WTC11 (cell line): ENCODE measurements around the gene GNL3. TPM values are rescaled to one million over a fixed set of nuclear protein-coding genes. Genes with fewer than 3 reads are reported as not detected.

Experiments
- CREM ChIP-seq: sonication (generic); formaldehyde crosslinking; IDR thresholded peaks from 2 replicates; pipeline ENCODE4 v1.8.1; 2022; ENCODE audit warnings: mild to moderate bottlenecking, missing genetic modification reagents, moderate library complexity
- E2F4 ChIP-seq: sonication (generic); formaldehyde crosslinking; IDR thresholded peaks from 2 replicates; pipeline ENCODE4 v1.8.1; 2022; ENCODE audit warnings: low read depth, mild to moderate bottlenecking, moderate library complexity, missing genetic modification reagents, borderline replicate concordance
- NFE2L1 ChIP-seq: sonication (generic); formaldehyde crosslinking; IDR thresholded peaks from 2 replicates; pipeline ENCODE4 v1.8.1; 2023; ENCODE audit warnings: missing genetic modification reagents
- NR1H2 ChIP-seq: sonication (generic); formaldehyde crosslinking; IDR thresholded peaks from 2 replicates; pipeline ENCODE4 v1.9.0; 2021; ENCODE audit warnings: mild to moderate bottlenecking, moderate library complexity, missing genetic modification reagents
- SP1 ChIP-seq: sonication (generic); formaldehyde crosslinking; conservative IDR thresholded peaks from 2 replicates; pipeline ENCODE4 v1.8.1; 2022; ENCODE audit warnings: missing genetic modification reagents
- ZNF396 ChIP-seq: fragments of 250-450 bp; sonication (Bioruptor Pico); IDR thresholded peaks from 2 replicates; pipeline ENCODE4 v1.8.0; 2021; ENCODE audit warnings: mild to moderate bottlenecking, moderate library complexity, borderline replicate concordance
- ZNF416 ChIP-seq: fragments of 250-450 bp; sonication (Bioruptor Pico); IDR thresholded peaks from 2 replicates; pipeline ENCODE4 v1.9.0; 2021; ENCODE audit warnings: mild to moderate bottlenecking, inconsistent platforms
- ZNF423 ChIP-seq: fragments of 250-450 bp; sonication (Bioruptor Pico); IDR thresholded peaks from 2 replicates; pipeline ENCODE4 v2.1.2; 2022; ENCODE audit warnings: mild to moderate bottlenecking, moderate library complexity
- ZNF671 ChIP-seq: fragments of 250-450 bp; sonication (Bioruptor Pico); IDR thresholded peaks from 2 replicates; pipeline ENCODE4 v1.8.0; 2021; ENCODE audit warnings: mild to moderate bottlenecking
- total RNA-seq: library from RNA; stranded (reverse); gene quantifications from 3 replicates; pipeline ENCODE4 v1.2.3, GENCODE V29; 2021
- TF ChIP-seq, protein P1 (sequence below): sonication (generic); formaldehyde crosslinking; IDR thresholded peaks from 2 replicates; pipeline ENCODE4 v1.8.0; 2023; ENCODE audit warnings: missing genetic modification reagents, mild to moderate bottlenecking, borderline replicate concordance
- TF ChIP-seq, protein P2 (sequence below): fragments of 250-450 bp; sonication (Bioruptor Pico); IDR thresholded peaks from 2 replicates; pipeline ENCODE4 v1.9.0; 2021; ENCODE audit warnings: mild to moderate bottlenecking, borderline replicate concordance
- TF ChIP-seq, protein P3 (sequence below): fragments of 250-450 bp; sonication (Bioruptor Pico); IDR thresholded peaks from 2 replicates; pipeline ENCODE4 v1.9.0; 2021; ENCODE audit warnings: mild to moderate bottlenecking
- TF ChIP-seq, protein P4 (sequence below): sonication (generic); formaldehyde crosslinking; IDR thresholded peaks from 2 replicates; pipeline ENCODE4 v1.8.1; 2022; ENCODE audit warnings: missing genetic modification reagents, borderline replicate concordance
- TF ChIP-seq, protein P5 (sequence below): sonication (generic); formaldehyde crosslinking; IDR thresholded peaks from 2 replicates; pipeline ENCODE4 v1.8.1; 2023; ENCODE audit warnings: mild to moderate bottlenecking, moderate library complexity, missing genetic modification reagents
- TF ChIP-seq, protein P6 (sequence below): sonication (generic); formaldehyde crosslinking; IDR thresholded peaks from 2 replicates; pipeline ENCODE4 v1.8.1; 2022; ENCODE audit warnings: mild to moderate bottlenecking, moderate library complexity, missing genetic modification reagents
- TF ChIP-seq, protein P7 (sequence below): sonication (generic); formaldehyde crosslinking; IDR thresholded peaks from 2 replicates; pipeline ENCODE4 v1.8.1; 2023; ENCODE audit warnings: mild to moderate bottlenecking, missing genetic modification reagents, borderline replicate concordance

The GNL3 gene
- total RNA-seq, 1 experiment from 2014 or later = 180 TPM

DNA sequence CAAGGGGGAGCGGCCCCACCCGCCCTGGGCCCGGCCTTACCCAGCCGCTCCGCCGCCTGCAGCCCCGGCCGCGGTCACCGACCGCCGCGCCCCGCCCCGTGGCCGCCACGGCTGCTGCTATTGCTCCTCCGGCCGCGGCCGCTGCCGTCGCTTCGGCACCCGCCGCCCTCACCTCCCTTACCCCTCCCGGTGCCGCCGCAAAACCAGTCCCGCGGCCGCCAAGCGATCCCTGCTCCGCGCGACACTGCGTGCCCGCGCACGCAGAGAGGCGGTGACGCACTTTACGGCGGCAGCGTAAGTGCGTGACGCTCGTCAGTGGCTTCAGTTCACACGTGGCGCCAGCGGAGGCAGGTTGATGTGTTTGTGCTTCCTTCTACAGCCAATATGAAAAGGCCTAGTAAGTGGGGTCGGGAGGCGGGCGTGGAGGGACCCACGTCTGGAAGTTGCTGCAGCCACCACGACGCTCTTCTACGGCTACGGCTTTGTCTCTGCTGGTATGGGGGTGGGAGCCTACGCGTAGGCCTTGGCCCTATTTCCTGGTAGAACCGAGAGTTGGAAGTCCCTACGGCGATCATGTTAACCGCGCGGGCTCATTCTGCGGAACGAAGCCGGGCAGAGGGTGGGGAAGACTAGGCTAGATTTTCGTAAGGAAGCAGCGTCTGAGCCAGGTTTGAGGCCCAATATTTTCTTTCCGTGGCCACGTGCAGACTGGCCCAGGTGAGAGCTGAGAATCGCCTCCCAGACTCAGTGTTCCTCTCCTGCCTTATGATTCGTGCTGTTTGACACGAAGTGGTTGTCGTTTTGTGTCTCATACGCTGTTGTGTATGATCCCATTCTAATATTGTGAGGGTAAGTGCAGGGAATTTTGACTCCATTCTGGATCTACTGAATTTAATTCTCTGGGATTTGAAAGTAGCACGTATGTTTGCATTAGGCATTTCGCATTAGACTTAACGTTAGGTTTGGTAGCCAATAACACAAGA lies at the start of gene GNL3, which contains the start of gene PBRM1 (continued):
- TF ChIP-seq, protein P1, sequence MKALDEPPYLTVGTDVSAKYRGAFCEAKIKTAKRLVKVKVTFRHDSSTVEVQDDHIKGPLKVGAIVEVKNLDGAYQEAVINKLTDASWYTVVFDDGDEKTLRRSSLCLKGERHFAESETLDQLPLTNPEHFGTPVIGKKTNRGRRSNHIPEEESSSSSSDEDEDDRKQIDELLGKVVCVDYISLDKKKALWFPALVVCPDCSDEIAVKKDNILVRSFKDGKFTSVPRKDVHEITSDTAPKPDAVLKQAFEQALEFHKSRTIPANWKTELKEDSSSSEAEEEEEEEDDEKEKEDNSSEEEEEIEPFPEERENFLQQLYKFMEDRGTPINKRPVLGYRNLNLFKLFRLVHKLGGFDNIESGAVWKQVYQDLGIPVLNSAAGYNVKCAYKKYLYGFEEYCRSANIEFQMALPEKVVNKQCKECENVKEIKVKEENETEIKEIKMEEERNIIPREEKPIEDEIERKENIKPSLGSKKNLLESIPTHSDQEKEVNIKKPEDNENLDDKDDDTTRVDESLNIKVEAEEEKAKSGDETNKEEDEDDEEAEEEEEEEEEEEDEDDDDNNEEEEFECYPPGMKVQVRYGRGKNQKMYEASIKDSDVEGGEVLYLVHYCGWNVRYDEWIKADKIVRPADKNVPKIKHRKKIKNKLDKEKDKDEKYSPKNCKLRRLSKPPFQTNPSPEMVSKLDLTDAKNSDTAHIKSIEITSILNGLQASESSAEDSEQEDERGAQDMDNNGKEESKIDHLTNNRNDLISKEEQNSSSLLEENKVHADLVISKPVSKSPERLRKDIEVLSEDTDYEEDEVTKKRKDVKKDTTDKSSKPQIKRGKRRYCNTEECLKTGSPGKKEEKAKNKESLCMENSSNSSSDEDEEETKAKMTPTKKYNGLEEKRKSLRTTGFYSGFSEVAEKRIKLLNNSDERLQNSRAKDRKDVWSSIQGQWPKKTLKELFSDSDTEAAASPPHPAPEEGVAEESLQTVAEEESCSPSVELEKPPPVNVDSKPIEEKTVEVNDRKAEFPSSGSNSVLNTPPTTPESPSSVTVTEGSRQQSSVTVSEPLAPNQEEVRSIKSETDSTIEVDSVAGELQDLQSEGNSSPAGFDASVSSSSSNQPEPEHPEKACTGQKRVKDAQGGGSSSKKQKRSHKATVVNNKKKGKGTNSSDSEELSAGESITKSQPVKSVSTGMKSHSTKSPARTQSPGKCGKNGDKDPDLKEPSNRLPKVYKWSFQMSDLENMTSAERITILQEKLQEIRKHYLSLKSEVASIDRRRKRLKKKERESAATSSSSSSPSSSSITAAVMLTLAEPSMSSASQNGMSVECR = peak; percentile 95
- TF ChIP-seq, protein P2, sequence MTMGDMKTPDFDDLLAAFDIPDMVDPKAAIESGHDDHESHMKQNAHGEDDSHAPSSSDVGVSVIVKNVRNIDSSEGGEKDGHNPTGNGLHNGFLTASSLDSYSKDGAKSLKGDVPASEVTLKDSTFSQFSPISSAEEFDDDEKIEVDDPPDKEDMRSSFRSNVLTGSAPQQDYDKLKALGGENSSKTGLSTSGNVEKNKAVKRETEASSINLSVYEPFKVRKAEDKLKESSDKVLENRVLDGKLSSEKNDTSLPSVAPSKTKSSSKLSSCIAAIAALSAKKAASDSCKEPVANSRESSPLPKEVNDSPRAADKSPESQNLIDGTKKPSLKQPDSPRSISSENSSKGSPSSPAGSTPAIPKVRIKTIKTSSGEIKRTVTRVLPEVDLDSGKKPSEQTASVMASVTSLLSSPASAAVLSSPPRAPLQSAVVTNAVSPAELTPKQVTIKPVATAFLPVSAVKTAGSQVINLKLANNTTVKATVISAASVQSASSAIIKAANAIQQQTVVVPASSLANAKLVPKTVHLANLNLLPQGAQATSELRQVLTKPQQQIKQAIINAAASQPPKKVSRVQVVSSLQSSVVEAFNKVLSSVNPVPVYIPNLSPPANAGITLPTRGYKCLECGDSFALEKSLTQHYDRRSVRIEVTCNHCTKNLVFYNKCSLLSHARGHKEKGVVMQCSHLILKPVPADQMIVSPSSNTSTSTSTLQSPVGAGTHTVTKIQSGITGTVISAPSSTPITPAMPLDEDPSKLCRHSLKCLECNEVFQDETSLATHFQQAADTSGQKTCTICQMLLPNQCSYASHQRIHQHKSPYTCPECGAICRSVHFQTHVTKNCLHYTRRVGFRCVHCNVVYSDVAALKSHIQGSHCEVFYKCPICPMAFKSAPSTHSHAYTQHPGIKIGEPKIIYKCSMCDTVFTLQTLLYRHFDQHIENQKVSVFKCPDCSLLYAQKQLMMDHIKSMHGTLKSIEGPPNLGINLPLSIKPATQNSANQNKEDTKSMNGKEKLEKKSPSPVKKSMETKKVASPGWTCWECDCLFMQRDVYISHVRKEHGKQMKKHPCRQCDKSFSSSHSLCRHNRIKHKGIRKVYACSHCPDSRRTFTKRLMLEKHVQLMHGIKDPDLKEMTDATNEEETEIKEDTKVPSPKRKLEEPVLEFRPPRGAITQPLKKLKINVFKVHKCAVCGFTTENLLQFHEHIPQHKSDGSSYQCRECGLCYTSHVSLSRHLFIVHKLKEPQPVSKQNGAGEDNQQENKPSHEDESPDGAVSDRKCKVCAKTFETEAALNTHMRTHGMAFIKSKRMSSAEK (CRISPR knock-in tag) = no peak
- TF ChIP-seq ZNF671 (CRISPR knock-in tag) (no peak), ZNF396 (CRISPR knock-in tag) (no peak), NFE2L1 (peak; percentile 49; the same call in 1 of the 2 replicates), ZNF416 (CRISPR knock-in tag) (no peak), ZNF423 (CRISPR knock-in tag) (no peak), NR1H2 (CRISPR knock-in tag) (no peak), SP1 (peak; percentile 88), E2F4 (CRISPR knock-in tag) (peak; percentile 76; the same call in 1 of the 2 replicates), CREM (CRISPR knock-in tag) (peak; percentile 88; the same call in 1 of the 2 replicates)
- TF ChIP-seq, protein P3, sequence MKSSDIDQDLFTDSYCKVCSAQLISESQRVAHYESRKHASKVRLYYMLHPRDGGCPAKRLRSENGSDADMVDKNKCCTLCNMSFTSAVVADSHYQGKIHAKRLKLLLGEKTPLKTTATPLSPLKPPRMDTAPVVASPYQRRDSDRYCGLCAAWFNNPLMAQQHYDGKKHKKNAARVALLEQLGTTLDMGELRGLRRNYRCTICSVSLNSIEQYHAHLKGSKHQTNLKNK = no peak
- TF ChIP-seq, protein P4, sequence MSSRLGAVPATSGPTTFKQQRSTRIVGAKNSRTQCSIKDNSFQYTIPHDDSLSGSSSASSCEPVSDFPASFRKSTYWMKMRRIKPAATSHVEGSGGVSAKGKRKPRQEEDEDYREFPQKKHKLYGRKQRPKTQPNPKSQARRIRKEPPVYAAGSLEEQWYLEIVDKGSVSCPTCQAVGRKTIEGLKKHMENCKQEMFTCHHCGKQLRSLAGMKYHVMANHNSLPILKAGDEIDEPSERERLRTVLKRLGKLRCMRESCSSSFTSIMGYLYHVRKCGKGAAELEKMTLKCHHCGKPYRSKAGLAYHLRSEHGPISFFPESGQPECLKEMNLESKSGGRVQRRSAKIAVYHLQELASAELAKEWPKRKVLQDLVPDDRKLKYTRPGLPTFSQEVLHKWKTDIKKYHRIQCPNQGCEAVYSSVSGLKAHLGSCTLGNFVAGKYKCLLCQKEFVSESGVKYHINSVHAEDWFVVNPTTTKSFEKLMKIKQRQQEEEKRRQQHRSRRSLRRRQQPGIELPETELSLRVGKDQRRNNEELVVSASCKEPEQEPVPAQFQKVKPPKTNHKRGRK (CRISPR knock-in tag) = no peak
- TF ChIP-seq, protein P5, sequence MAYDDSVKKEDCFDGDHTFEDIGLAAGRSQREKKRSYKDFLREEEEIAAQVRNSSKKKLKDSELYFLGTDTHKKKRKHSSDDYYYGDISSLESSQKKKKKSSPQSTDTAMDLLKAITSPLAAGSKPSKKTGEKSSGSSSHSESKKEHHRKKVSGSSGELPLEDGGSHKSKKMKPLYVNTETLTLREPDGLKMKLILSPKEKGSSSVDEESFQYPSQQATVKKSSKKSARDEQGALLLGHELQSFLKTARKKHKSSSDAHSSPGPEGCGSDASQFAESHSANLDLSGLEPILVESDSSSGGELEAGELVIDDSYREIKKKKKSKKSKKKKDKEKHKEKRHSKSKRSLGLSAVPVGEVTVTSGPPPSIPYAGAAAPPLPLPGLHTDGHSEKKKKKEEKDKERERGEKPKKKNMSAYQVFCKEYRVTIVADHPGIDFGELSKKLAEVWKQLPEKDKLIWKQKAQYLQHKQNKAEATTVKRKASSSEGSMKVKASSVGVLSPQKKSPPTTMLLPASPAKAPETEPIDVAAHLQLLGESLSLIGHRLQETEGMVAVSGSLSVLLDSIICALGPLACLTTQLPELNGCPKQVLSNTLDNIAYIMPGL = peak; percentile 85
- TF ChIP-seq, protein P6, sequence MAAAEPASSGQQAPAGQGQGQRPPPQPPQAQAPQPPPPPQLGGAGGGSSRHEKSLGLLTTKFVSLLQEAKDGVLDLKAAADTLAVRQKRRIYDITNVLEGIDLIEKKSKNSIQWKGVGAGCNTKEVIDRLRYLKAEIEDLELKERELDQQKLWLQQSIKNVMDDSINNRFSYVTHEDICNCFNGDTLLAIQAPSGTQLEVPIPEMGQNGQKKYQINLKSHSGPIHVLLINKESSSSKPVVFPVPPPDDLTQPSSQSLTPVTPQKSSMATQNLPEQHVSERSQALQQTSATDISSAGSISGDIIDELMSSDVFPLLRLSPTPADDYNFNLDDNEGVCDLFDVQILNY (CRISPR knock-in tag) = peak; percentile 73
- TF ChIP-seq, protein P7, sequence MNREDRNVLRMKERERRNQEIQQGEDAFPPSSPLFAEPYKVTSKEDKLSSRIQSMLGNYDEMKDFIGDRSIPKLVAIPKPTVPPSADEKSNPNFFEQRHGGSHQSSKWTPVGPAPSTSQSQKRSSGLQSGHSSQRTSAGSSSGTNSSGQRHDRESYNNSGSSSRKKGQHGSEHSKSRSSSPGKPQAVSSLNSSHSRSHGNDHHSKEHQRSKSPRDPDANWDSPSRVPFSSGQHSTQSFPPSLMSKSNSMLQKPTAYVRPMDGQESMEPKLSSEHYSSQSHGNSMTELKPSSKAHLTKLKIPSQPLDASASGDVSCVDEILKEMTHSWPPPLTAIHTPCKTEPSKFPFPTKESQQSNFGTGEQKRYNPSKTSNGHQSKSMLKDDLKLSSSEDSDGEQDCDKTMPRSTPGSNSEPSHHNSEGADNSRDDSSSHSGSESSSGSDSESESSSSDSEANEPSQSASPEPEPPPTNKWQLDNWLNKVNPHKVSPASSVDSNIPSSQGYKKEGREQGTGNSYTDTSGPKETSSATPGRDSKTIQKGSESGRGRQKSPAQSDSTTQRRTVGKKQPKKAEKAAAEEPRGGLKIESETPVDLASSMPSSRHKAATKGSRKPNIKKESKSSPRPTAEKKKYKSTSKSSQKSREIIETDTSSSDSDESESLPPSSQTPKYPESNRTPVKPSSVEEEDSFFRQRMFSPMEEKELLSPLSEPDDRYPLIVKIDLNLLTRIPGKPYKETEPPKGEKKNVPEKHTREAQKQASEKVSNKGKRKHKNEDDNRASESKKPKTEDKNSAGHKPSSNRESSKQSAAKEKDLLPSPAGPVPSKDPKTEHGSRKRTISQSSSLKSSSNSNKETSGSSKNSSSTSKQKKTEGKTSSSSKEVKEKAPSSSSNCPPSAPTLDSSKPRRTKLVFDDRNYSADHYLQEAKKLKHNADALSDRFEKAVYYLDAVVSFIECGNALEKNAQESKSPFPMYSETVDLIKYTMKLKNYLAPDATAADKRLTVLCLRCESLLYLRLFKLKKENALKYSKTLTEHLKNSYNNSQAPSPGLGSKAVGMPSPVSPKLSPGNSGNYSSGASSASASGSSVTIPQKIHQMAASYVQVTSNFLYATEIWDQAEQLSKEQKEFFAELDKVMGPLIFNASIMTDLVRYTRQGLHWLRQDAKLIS (CRISPR knock-in tag) = no peak; the same call in 1 of the 2 replicates
